Activated CD4-positive, alpha-beta T cell treated with anti-CD3 and anti-CD28 coated beads, Interleukin-2, amount 50 U/mL, for 4 hours (primary cell): ENCODE results near the gene IRX3.
"Not testable (repeated sequence)": the region's sequence is repeated elsewhere in the genome, so short reads cannot be mapped to it uniquely, and the experiment has no call there.

ENCODE experiments used
- DNase-seq, 2 experiments: peaks; one replicate each; pipeline ENCODE4 v3.0.0-alpha.2; 2020

The IRX3 gene

DNA sequence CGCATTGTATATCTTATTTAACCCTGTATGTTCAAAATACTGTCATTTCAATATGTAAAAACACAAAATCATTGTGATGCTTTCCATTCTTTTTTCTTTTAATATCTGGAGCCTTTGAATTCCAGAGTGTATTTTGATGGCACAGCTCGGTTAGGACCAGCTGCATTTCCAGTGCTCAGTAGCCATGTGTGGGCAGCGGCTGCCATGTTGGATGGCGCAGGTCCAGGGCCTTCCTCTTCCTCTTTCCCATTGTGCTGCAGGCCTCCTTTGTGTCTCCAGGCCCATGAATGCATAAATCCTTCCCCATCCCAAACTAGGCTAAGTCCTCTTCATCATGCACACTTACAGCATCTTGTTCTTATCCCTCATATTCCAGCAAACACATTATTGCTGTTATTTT is 13.0 kb downstream of the IRX3 start:
- DNase-seq, result no peak

DNA sequence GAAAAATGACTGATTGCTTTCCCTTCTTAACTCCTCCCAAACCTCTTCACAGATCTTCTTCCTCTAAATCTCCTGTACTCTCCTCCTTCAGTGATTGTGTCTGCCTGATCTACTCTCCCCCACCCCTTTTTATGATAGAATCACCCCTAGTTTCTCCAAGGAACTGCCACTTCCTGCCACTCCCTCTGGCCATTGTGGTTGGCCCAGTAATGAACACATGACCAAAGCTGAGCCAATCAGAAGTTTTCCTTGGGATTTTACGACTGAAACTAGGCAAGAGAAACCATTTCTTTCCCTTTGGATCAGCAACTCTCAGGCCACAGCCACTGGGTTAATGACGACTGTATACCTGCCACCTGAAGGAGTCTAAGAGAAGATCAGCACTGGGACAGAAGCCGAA is 15.9 kb downstream of the IRX3 start:
- no peak for DNase-seq

DNA sequence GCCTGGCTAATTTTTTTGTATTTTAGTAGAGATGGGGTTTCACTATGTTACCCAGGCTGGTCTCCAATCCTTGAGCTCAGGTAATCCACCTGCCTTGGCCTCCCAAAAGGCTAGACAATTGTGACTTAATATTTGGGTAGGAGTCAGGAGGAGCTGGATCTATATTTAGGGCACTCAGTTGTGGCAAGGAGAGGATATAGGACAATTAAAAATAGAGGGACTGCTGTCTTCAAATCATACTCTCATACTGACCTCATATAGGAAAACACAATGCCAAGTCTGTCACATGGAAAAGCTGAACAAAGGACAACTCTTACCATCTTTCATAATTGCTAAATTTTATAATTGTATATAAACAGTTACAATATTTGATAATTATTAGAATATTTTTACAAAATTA is 17.1 kb downstream of the IRX3 start:
- no peak for DNase-seq

DNA sequence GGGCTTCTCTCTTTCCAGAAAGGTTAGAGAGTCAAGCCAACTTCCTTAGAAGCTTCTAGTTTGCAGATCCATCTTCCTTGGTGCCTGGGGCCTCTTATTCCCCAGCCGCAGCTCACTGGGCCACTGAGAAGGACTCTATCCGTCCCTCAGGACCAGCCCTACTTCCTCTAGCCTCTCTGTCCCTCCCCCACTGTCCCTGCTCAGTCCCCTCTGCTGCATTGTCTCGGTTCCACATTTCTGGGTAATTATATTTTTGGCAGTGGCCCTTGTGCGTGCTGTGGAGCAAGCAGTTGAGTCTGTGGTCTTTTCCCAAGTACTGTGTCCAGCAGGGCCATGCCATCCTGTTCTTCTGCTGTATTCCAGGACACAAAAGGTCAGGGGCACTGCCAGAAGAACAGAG is 17.8 kb downstream of the IRX3 start:
- no peak for DNase-seq

DNA sequence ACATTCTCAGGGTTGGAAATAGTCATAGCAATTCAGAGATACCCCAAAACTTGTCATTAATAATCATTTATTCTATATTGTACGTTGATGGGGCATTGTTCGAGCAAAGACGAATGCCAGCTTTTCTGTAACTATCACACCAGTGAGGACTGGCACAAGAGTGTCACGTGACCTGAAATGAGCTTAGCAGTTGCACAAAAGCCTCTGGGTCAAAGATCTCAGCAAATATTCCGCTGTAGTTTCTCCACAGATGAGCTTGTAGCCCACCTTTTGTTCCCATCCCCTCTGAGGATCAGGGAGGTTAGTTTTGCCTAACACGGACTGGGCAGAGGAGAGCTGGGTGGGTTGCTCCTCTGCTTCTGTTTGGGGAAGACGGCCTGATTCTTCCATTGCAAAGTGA is 18.2 kb downstream of the IRX3 start:
- no peak for DNase-seq

DNA sequence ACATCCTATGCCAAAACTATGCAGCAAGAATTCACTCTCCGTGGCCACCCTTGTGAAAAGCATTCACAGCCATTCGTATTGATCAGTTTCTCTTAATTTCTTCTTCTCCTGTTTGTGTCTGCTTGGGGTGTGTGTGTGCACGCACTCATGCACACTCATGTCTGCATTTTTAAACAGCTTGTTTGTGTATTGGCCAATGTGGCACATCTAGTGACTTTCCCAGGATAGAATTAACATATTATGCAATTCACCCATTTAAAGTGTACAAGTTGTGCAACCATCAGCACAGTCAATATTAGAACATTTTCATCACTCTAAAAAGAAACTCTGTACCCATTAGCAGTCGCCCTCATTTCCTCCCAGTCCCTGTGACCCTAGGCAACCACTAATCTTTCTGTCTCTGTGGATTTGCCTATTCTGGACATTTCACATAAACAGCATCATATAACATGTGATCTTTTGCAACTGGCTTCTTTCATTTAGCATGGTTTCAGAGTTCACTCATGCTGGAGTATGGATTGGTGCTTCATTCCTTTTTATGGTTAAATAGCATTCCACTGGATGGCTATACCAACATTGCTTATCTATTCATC is 20.1 kb downstream of the IRX3 start:
- DNase-seq, result no peak

DNA sequence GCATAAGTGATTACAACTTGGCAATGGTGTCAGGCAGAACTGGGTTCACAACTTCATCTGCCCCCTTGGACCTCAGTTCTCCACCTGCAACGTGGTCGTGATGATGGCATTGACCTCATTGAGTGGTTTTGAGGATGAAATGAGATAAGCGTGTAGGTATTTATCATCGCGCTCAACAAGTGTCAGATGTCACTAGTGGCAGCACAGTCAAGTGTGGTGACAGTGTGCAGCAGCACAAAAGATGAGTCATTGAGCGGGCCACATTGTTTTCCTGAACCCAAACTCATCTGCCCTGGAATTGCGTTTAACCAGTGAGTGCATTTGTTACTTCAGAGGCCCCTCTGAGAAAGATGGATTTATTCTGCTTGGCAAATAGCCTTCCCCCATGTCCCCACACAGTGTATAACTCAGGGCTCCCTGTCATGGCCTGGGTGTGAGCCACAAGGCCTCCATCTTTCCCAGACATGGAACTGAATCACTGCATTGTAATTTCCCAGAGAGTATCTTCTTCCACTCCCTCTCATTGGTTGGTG is 20.9 kb downstream of the IRX3 start:
- no peak for DNase-seq

DNA sequence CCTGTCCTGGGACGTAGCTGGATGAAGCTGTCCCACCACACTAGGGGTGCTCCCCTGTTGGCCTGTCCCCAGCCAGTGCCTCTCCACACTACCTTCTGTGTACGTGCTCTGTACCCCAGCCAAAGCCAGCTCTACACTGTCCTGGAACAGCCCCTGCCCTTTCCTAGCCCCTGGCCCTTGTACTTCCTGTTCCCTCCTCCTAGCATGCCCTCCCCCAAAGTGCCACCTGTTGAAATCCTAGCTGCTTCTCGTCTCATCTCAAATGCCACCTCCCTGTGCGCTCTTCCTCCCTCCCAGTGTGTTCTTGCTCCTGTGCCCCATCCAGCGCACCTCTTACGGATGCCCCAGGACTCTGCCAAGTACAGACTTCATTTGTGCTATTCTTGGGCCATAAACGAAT is 33.5 kb downstream of the IRX3 start:
- no peak for DNase-seq

DNA sequence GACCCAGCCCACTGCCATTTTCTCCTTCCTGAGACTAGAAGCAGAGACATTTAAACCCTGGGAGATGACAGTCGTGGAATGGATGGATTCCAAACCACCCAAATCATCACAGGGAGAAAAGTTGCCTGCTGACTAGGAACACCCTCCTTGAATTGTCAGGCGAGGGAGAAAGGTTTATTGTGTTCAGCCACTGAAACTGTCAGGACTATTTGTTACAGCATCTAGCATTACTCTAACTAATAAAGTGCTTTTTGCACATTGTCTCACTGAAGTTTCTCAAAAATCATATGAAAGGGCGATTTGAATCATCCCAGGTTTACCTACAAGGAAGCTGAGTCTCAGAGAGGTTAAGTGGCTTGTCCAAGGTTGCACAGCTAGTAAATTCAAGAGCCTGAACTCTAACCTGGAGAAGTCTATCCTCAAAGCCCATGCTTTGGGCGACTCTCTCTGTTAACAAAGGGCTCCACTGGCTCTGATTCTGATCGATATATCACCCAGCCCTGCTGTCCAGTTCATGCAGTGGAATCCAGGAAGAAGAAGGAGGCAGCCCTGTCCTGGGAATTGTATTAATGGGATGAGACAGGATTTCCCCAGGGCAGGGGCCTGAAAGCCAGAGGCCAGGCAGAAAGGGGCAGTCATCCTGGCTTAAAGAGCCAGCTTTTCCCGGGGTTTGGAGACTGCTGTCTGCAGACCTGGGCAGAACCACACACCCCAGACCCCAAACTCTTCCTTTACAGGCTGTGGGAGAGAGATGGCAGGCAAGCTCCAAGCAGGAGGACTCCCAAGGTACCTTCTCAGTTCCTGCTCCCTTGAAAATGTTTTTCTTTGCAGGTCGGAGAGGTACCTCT is 37.5 kb downstream of the IRX3 start:
- no peak for DNase-seq

DNA sequence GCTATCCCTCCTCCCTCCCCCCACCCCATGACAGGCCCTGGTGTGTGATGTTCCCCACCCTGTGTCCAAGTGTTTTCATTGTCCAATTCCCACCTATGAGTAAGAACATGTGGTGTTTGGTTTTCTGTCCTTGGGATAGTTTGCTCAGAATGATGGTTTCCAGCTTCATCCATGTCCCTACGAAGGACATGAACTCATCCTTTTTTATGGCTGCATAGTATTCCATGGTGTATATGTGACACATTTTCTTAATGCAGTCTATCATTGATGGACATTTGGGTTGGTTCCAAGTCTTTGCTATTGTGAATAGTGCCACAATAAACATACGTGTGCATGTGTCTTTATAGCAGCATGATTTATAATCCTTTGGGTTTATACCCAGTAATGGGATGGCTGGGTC is 38.9 kb downstream of the IRX3 start:
- DNase-seq, result not testable (repeated sequence)

DNA sequence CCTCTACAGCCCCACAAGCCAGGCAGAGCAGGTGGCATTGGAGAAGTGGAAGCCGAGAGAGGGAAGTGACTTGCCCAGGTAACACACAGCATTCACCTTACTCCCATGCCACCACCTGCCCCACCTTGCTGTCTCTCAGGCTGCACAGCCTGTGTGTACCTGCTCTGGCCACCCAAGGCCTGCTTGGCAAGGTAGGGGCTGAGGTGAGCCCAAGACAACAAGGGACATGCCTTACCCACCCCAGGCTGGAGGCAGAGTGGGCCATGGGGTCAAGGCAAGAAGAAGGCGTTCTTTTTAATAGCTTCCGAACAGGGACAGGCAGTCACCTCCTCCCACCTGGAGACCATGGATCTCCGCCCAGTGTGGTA is 40.1 kb downstream of the IRX3 start:
- DNase-seq, result no peak

DNA sequence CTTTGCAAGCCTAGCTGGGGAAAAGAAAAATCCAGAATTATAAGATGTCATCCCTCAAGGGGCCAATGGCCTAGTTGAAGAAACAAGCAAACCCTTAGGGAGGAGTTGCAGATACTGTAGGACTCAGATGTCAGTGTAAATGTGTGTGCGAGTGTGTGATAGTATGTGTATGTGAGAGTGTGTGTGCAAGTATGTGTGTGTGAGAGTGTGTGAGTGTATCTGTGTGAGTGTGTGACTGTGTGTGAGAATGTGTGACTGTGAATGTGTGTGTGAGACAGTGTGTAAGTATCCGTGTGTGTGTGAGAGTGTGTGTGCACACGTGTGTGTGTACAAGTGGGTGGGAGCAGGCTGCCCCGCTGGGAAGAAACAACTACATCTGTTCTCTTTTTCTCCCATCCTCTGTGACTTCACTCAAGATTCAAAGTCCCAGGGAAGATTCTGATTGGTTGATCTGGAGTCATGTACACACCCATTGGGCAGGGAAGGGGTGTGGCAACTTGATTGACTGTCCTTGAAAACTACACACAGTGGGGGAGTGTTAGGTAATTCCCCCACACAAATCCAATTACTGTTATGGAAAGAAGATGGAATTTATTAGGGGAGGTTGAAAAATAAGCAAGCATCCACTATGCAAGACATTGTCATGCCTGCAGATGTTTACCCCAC is 40.7 kb downstream of the IRX3 start:
- no peak for DNase-seq

DNA sequence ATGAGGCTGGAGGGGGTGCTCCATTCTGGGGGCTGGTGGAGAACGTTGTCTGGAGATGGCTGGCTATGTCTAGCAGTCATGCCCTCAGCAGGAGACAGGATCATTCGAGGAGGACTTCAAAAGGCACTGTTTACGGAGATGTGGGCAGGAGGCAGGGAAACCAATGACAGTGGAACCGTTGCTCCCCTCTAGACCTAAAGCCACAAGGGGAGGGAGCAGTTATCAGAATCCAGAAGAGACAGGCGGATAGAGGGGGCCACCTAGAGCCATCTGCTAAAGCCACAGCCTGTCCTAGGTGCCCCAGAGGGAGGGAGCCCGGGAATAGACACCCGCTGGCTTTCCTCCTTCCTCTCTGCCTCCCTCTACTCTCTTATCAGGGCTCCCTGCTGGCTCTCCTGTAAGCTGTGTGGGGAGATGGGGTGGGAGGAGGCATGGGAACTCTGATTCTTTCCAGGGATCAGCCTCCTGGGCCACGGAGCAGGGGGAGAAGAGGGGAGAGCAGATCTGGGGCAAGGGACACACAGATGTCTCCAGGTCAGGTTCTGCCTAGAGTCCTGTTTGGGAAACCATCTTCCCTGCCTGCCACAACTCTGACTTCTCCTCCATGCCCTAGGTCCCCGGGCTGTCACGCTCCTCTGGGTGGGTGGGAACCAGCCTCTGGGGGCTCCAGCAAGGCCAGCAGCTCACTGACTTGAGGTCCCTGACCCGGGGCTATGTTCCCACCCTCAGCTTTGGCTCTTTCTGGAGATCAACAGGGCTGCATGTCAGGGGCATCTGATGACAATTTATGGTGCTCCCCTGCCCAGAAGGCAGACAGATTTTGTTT is 42.3 kb downstream of the IRX3 start:
- no peak for DNase-seq

DNA sequence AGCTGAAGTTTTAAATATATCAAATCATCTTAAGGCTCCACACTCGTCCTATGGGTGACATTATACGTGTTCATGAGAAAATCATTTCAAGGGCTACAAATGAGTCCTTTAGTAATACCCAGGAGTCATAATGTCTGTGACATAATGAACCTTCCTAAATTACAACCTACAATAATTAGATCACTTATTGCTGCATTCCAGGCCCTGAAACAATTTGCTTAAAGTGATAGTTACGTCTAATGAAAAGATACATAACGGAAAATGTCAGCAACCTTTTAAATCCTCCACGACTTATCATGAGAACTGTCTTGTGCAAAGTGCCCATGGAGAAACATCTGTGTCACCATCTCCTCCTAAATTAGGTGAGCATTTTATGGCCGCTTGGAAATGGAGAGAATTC is 43.4 kb downstream of the IRX3 start:
- DNase-seq, result no peak

DNA sequence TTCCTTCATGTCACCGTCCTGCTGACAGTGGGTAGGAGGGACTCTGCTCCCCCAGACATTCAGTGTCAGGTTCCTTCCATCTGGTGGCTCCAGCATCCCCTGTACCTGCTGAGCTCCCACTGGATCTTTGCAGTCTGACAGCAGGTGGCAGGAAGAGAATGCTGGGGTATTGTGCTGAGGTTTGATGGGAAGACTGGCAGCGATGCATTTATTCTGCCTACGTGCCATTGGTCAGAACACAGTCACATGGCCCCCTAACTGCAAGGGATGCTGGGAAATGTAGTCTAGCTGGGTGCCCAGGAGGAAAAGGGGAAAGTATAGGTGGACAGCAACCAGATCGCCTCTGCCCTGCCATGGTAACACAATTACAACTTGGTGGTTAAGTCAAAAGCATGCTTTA is 44.4 kb downstream of the IRX3 start:
- DNase-seq, result no peak

DNA sequence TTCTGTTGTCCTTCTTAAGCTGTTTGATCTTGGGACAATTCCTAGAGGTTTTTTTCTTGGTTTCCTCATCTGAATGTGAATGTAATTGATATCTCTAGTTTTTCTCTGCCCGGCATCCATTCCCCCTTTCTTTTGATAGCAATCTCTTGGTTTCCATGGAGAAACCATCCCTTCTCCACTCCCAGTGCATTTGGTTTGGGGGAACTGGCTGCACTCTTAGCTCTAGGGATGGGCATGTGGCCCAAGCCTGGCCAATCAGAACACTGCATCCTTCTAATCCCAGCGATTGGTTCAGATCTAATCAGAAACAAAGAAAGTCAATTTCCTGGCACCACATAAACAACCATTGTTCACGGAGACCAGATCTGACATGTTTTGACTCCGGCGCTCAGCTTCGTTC is 45.1 kb downstream of the IRX3 start:
- DNase-seq, result no peak

DNA sequence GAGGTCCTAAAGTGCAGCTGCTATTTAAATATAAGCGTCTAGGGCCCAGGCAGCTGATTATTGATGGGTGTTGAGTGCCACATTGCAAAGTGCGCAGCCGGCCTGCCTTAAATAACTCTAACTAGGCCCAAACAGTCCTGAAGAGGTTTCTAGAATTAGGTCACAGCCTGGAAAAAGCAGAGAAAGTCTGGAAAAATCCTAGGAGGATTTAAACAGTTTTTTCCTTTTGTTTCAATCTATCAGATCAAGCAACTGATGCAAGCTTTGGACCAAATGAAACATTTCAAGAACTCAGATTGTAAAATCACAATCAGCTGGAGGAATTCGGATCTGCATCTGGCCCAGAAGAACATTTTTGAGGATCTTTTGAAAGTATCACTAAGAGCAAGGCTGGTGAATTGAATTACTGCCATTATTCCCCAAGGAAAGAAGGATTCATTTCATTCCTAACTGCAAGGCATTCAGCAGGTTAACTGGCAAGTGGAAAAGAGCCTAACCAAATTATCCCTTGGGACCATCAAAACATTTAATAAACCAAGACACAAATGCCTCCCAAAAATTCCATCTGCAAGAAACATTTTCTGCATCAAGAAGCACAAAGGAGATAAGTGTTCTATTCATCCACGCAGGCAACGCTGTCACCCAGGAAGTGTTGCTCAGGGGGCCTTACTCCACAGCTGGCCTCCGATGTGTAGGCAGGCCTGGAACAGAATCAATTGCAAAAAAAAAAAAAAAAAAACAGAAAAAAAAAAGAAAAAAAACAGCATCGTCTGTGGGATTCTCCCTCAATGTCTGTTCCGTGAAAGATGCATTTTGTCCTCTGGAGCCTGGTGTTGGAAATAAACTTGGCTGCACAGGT is 46.1 kb downstream of the IRX3 start:
- no peak for DNase-seq

DNA sequence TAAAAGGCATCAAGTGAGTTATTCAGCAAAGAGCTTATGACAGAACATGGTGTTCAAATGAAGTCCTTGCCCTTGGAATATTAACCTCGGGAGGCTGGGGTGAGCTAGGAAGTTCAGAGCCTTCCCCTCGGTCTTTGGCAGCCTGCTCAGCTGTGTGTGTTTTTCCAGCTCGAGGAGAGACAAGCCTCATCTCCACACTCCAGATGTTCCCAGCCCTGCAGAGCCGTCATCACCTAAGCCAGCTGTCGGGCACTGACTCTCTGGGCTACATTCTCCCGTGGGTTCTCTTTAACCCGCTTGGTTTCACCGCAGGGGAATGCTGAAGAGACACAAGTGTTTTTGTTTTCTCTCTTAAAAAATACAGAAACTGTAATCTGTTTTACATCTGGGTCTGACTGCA is 47.1 kb downstream of the IRX3 start:
- no peak for DNase-seq

DNA sequence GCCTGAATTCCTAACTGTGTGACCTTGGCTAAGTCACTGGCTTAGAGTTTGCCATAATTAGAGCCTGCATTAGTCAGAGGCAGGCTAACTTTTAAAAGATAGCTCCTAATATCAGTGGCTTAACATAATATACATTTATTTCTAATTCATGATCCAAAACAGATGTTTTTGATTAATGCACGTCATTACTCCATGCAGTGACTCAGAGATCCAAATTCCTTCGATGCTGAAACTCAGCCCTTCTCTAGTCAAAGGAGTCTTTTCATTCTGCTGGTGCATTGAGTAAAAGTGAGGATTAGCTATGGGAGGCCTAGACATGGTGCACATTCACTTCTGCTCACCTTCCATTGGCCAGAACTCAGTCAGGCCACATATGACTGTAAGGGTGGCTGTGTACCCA is 49.8 kb downstream of the IRX3 start:
- DNase-seq, result no peak

DNA sequence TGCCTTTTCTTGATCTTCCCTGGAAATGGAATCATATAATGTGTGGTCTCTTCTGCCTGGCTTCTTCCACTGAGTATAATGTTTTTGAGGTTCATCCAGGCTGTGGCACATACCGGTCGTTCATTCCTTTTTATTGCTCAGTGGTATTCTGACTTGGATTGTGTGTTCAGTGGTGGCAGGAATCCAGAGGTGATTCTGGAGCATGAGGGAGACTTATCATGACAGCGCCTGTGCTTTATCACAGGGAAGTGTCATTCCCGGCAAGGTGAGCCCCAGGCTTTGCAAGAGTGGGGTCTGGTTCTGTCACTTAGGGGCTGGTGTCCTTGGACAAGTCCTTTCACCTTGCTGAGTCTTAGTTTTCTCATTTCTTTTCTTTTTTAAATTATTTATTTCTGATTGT is 53.0 kb downstream of the IRX3 start:
- no peak for DNase-seq
